Activated CD4-positive, CD25-positive, alpha-beta regulatory T cell (primary cell): Measurements from ENCODE around the gene CHERP.
"Not testable (repeated sequence)": the region's sequence is repeated elsewhere in the genome, so short reads cannot be mapped to it uniquely, and the experiment has no call there.

ENCODE experiments used
- DNase-seq, 4 experiments: peaks; one replicate each; lab custom pipeline; 2025; lab: John Stamatoyannopoulos, UW

CHERP gene

GRCh38 chr19:16476401-16476800 is 65.8 kb downstream of the CHERP start:
- no peak for DNase-seq

DNA sequence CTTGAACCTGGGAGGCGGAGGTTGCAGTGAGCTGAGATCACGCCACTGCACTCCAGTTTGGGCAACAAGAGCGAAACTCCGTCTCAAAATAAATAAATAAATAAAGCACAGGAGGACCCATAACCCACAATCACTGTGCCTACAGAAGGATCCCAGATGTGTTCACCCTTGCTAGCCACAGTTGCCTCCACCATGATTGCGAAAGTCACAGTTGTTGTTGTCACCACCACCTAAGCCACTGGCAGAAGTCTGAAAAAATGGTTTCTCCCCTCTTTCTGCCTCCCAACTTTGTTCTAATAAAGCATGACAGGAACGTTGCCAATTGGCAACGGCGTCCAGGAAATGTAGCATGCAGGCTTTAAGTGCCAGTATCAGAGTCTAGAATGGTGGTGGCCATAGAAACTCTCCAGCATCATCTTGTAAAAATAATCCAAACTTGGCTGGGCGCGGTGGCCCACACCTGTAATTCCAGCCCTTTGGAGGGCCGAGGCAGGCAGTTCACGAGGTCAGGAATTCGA is 68.3 kb downstream of the CHERP start:
- DNase-seq, result no peak

GRCh38 chr19:16472992-16473391 is 69.2 kb downstream of the CHERP start:
- DNase-seq, result no peak

DNA sequence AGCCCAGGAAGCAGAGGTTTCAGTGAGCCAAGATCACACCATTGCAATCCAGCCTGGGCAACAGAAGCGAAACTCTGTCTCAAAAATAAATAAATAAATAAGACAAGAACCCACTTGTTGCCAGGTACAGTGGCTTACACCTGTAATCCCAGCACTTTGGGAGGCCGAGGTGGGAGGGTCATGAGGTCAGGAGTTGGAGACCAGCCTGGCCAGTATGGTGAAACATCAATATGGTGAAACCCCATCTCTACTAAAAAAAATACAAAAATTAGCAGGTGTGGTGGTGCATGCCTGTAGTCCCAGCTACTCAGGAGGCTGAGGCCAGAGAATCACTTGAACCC is 69.7 kb downstream of the CHERP start:
- not testable (repeated sequence) for DNase-seq

GRCh38 chr19:16470911-16471811 is 71.1 kb downstream of the CHERP start:
- DNase-seq, result no peak

GRCh38 chr19:16470541-16470910 is 71.7 kb downstream of the CHERP start:
- no peak for DNase-seq
